Stimulated activated CD8-positive, alpha-beta memory T cell treated with anti-CD3 and anti-CD28 coated beads, Interleukin-12 subunit alpha, Interleukin-12 subunit beta, amount 100 ng/mL, for 24 hours (primary cell): Measurements from ENCODE around the gene CLSTN2.

Experiments used
- DNase-seq: peaks from one replicate; pipeline ENCODE4 v3.0.0-alpha.2; 2020; ENCODE audit errors: extremely low read depth

CLSTN2 gene

GRCh38 chr3:140378571-140379340, 443.8 kb downstream of the CLSTN2 start:
- DNase-seq = no peak

- no peak for DNase-seq
These were observed 449.2 kb downstream of the CLSTN2 start for GRCh38 chr3:140384028-140384771.

GRCh38 chr3:140384876-140385275, 449.9 kb downstream of the CLSTN2 start:
- no peak for DNase-seq

GRCh38 chr3:140386357-140387100, 451.5 kb downstream of the CLSTN2 start:
- no peak for DNase-seq

- DNase-seq = no peak
These were observed 452.3 kb downstream of the CLSTN2 start for GRCh38 chr3:140387244-140387643.

DNA sequence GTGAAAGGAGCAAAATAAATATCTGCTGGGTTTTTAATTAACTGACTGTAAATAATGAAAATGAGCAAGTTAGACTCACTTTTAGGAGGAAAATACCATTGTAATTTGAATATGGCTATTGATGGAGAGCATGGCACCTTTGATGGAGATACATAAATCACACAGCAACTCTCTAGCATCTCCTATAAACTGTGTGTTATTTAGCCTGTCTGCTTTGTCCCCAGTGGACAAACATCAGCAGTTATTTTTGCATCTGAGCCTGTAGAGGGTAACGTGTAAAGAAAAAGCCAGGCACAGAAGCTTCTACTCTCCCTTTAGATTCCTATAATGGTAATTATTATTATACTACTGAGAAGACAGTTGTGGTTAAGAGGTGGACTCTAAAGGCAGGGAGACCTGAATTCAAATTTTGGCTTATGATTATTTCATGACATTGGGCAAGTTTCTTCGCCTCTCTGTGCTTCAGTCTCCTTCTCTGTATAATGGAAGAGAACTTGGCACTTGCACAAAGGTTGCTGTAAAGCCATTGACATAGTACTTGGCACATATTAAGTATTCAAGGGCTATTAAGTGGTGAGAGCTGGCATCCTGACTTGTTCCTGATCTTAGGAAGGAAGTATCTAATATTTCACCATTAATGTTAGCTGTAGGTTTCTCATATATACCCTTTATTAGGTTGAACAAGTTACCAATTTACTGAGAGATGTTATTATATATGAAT, 453.4 kb downstream of the CLSTN2 start:
- DNase-seq = no peak

DNA sequence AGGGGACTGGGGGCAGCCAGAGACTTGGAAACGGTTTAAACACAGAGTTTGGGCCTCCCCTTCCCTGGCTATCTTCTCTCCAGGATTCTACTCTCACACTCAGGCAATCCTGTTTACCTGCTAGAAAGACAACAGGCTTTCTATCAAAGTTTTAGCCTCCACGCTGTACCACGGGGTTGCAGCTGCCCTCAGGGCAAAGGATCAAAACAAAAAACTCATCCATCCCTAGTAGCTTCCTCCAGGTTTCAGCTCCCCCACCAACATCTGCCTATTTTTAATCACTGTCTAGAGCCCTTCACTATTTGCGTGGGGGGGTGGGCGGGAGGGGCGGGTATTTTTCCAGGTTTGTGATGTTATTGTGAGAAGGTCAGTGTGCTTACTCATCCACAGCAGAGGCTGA, 456.1 kb downstream of the CLSTN2 start:
- DNase-seq = no peak

GRCh38 chr3:140394488-140395133, 459.6 kb downstream of the CLSTN2 start:
- no peak for DNase-seq

- no peak for DNase-seq
These were observed 460.4 kb downstream of the CLSTN2 start for GRCh38 chr3:140395134-140396075.

GRCh38 chr3:140396110-140396509, 461.1 kb downstream of the CLSTN2 start:
- no peak for DNase-seq

- DNase-seq = no peak
These were observed 462.9 kb downstream of the CLSTN2 start for GRCh38 chr3:140397847-140398246.

DNA sequence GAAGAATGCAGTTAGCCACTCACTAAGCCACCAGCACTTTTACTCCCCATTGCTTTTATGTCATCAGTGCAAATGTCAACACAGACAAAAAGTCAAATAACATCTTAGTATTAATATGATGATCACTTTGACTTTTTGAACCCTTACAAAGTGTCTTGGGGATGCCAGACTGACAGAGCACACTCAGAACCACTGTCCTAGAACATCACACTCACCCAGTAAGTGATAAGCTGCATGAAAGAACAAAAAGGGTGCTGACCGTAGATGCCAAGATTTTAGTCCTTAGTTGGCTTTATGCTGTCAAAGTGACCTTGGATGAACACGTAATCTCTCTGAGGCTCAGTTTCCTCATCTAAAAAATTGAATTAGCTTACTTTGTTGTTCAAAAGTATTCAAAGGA, 463.4 kb downstream of the CLSTN2 start:
- no peak for DNase-seq

GRCh38 chr3:140399871-140400270, 464.9 kb downstream of the CLSTN2 start:
- no peak for DNase-seq

DNA sequence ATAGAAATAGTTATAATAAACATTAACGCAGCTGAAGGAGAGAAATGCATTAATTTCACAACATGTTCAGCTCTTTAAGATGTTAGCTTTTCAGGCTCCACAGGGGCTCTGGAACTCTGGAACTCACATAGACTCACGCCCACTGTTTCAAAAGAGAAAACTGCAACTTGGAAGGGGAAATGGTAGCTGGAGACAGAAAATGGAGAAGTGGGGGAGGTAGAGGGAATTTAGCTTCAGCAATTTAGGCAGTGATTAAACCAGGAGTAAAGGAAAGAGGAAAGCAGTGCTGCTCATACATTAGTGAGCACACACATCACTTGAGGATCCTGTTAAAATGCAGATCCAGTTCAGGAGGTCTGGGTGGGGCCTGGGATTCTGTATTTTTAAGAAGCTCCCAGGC, 468.1 kb downstream of the CLSTN2 start:
- DNase-seq = no peak

- DNase-seq = no peak
These were observed 468.6 kb downstream of the CLSTN2 start for GRCh38 chr3:140403608-140404007.

DNA sequence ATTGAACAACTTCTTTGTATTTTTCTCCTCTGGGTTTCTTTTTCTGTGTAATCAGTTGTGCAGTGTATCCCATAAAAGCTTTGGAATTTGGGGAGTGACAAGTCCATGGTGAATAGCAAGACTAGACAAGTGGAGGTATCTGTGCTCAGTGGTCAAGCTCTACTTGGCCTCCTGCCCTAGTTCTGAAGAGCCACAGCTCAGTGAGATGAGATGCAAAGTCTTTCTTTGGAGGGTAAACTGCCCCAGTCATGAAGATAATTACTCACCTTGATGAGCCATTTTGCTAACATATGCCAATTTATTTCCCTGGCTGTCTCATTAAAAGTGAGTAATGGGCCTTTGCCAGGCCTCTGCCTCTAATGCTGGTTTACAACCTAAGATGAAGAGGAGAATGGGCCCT, 471.7 kb downstream of the CLSTN2 start:
- DNase-seq = no peak

DNA sequence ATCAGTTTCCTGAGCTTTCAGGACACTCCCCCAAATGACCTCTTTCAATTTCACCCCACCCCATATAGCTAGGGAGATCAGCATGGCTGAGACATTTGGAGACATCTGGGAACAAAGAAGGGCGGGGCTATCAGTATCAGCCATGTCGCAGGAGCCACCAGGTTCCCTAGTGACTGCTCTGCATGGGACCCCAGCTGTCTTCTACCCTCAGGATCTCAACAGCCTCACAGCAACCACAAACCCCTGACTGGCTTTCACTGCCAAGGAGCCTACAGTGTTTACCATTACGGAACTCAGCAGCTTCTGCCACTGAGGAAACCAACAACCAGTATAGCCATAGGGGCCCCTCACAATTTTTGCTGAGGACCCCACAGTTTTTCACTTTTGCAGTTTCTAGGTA, 473.3 kb downstream of the CLSTN2 start:
- no peak for DNase-seq

DNA sequence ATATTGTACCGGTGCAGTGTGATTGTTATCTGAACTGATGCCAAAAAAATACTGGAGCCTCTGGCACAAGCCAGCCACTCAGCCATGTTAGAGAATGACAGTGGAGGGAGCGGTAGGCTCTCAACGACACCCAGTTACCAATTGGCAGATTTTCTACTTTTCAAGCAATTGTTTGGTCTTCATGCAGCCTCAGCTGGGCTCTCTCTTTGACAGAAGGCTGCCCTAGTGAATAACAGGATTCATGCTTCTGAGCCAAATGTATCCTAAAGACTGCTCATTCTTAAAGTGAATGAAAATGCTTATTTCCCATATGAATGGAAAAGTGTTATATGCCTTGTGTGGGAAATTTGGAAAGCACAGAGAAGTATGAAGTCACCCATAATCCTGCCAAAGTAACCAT, 481.7 kb downstream of the CLSTN2 start:
- DNase-seq = no peak

DNA sequence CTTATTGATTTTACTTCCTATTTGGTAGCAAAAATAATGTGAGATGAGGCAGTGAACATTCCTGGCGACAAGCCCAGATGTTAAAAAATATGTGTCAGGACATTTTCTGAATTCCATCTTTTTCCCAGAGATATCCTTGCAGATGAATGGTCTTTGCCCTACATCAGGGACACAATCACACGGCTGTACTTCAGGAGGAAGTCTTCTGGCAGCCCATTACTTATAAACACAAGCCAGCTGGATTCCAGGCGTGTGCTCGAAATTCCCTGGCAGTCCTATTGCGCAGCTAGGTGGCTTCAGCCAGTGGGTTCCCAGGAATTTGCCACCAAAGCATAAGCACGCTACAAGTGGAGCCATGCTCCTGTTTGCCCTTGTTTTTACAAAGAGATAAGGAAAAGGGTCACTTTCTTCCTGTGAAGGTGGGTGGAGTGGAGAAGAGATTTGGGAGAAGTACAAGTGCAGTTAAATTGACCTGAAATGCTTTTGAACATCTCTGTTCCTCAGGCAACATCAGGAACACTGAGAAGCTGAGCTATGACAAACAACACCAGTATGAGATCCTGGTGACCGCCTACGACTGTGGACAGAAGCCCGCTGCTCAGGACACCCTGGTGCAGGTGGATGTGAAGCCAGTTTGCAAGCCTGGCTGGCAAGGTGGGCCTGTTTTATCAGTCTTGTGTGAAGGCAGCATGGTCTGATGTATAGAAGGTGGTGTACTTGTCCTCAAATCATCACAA, 485.8 kb downstream of the CLSTN2 start:
- no peak for DNase-seq

DNA sequence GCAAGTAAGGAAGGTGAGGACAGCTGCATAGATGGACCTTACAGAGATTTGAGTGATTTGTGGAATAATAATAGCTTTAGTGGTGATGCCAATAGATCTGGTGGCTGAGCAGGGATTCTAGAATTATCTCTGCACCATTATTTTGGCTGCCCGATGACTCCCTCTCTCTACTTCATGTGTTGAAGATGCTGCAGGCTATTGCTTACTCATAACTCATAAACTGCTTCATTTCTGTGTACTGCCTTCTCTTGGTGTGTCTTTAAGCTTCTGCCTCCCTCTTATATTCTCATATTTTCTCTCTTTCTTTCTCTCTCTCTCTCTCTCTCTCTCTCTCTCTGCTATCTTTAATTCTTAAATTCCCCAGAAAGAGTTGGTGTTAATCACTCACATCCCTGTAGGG, 486.9 kb downstream of the CLSTN2 start:
- DNase-seq = no peak
